NCI-H524 treated with DMSO at 0.1 percent for 48 hours (cell line): ENCODE results near the gene HIBADH.
A peak's percentile ranks its signal among the peaks of the same experiment; 100 is the strongest.

Experiments
- DNase-seq: peaks from one replicate; lab custom pipeline; 2025; lab: John Stamatoyannopoulos, UW

The HIBADH gene

GRCh38 chr7:27635728-27636127 is 27.0 kb downstream of the HIBADH start:
- DNase-seq = no peak

- no peak for DNase-seq
Observed at GRCh38 chr7:27634671-27635493, 27.8 kb downstream of the HIBADH start.

DNA sequence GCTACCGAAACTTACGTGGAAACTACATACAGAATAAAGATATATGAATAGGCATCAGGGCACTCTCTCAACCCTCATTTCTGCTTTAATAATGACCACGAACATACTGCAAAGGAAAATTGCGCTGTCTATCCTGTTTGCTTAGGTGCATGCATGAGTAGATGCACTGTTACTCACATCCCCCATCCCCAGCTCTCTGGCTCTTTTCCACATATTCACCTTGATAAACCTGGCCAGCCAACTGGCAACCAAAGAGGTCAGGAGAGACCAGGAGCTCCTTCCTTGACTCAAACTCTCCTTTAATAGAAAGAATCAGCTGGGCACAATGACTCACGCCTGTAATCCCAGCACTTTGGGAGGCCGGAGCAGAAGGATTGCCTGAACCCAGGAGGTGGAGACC is 29.6 kb downstream of the HIBADH start:
- DNase-seq = no peak

GRCh38 chr7:27631391-27631790 is 31.3 kb downstream of the HIBADH start:
- no peak for DNase-seq

- no peak for DNase-seq
Observed at GRCh38 chr7:27627146-27627545, 35.5 kb downstream of the HIBADH start.

DNA sequence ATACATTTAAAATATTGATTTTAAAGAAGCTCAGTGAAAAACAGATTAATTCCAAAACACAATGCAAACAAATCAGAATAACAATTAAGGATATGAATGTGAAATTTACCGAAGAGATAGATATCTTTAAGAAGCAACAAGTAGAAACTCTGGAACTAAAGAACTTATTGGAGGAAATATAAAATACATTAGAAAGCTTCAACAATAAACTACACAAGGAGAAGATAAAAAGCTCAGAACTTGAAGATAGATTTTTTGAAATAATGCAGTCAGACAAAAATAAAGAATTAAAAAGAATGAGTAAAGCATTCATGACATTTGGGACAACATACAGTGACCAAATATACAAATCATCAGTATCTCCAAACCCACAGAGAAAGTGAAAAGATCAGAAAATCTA is 43.2 kb downstream of the HIBADH start:
- no peak for DNase-seq

- DNase-seq = no peak
Observed at GRCh38 chr7:27617651-27618381, 44.9 kb downstream of the HIBADH start.

GRCh38 chr7:27616914-27617548 is 45.7 kb downstream of the HIBADH start:
- no peak for DNase-seq

- no peak for DNase-seq
Observed at GRCh38 chr7:27616186-27616491, 46.5 kb downstream of the HIBADH start.

DNA sequence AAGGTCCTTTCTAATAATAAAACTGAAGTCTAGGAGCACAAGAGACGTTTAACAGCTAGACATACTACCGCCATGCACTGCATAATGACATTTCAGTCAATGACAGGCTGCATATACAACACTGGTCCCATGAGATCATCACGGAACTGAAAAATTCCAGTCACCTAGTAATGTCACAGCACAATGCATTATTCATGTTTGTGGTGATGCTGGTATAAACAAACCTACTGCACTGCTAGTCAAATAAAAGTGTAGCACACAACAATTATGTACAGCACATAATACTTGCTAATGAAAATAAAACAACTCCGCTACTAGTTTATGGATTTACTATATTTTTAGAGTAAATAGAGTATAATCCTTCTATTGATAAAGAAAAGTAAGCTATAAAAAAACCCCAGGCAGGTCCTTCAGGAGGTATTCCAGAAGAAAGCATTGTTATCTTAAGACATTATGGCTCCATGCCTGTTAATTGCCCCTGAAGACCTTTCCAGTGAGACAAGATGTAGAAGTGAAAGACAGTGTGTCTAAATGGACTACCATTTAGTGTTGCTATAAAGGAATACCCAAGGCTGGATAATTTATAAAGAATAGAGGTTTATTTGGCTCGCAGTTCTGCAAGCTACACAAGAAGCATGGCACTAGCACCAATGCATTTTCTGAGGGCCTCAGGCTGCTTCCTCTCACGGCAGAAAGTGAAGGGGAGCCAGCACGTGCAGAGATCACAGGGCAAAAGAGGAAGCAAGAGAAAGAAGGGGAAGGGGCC is 47.1 kb downstream of the HIBADH start:
- DNase-seq = no peak

DNA sequence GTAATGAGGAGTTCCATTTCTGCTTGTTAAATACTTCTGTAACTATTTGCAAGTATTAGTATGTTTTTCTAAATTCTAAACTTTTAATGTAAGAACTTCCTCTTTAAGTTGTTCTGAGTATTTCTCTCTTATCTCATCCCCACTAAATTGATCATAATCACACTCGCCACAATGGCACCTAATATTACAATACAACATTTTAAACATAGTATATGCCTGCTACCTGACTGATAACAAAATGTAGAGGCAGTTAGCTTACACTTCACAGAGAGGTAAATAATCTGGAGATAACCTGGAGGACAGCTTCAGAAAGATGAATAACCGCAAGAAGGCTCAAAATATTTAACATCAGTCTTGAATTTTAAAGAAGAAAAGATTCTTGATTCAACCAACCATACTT is 48.6 kb downstream of the HIBADH start:
- no peak for DNase-seq

DNA sequence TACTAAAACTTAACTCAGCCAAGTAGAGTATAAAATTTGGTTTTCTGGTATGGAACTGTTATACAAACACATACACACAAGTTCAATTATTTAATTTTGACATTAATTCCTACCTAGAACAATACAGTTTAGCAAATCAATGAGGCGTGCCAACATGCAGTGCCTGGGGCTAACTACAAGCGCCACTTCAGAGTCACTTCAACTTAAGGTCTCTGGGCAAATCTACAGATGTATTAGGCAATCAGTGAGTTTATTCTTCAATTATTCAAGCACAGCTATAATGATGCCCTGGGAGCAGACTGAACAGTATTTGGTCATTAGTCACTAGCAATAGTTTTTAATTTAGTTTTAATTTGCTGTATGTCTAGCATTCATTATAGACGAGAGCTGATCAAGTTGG is 51.6 kb downstream of the HIBADH start:
- DNase-seq = no peak

DNA sequence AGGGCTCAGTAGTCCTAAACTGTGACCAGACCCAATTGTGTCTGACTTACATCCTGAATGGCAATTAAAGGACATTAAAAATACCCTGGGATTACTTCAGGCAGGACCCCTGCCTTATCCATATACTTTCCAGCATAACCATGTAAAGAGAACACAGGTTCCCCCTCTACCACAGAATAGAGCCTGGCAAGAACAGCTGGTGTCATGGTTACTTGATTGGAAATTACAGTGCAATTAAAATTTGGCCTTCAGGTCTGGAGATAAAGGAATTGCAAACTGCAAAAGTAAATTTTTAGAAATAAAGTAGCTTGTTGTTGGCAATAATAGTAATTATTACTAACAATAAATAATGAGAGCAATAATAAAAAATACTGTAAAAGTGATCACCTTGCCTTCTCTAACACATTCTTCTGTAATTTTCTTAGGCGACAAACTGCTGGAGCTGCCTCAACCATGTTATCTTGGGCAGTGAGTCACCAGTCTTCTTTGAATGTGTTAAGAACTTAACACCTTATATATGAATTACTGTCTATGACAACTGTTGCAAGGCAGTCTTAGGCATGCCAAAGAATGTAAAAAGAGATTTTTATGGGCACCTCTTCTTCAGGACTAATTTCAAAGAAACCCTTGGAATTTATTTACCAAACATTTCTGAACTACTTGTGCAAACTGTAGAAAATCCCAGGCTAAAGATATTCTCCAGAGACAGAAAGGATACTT is 53.7 kb downstream of the HIBADH start:
- DNase-seq = no peak

- DNase-seq = no peak
Observed at GRCh38 chr7:27607210-27607606, 55.5 kb downstream of the HIBADH start.

DNA sequence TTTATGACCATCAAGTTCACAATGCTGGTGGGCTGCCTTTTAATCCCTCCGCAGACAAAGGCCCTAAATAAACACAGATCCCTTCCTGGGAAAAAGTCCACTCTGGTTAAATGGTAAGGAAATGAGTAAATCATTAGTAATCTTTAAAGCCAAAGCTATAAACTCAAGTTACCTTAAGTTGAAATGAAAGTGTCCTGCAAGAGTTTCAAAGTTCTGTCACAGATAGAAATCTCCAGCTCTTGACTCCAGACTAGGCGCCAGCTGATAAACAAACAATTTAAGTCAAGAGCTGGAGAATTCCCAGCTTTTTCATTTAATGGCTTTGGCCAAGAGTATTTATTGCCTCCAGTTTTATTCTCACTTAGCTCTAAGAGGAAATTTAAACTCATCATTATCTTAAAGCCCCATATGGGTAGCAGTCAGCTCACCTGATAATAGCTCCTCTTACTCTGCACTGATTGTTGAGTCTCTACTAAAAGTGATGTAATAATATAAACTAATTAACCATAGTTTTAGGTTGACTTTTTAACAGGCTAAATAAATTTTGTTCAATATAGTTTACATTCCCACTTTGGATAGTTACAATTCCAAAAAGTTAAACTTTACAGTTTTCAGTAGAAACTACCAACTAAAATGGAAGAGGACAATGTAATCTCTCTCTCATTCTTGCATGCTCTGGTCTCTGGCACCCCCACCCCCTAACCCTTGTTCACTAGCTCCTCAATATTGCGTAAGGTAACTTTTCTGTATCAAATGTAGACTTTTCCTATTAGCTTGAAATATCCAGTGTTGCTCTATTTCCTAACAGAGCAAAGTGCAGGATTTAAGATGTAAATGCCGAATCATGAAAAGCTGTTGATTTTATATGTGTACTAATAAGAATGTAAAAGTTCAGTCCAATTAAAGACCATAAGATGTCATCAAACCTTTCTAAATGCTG is 56.1 kb downstream of the HIBADH start:
- DNase-seq = peak; percentile 6

GRCh38 chr7:27605689-27606269 is 56.9 kb downstream of the HIBADH start:
- DNase-seq = no peak

DNA sequence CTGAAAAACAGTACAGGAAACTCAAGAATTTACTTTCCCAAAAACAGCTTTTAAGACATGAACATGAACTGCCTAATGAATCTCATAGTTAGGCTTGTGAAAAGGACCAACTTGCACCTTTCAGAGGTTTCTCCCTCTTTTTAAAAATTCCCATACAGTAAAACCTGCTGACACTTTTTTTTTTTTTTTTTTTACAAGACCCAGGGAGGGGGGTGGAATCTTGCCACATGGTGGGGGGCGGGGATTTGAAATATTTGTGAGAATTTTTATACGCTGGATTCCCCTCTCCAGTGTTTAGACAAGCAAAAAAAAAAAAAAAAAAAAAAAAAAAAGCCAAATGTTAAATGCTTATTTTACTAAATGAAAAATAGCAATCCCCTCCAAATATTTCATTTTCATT is 57.4 kb downstream of the HIBADH start:
- no peak for DNase-seq

DNA sequence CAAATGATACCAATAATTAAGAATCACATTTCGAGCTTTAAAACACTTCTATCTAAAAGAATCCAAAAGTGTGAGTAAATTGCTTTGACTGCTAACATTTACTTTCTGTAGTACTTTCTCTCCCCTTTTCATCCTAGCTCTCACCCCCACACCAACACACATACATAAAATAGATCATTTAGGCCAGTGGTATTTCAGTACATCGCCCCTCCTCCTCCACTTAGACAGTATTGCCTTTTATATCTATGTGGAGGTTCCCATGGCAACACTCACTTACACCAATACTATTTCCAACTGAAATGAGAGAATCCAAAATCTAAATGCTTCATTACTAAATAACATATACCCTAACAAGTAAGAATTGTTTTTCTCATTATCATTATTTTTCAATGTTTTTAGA is 58.9 kb downstream of the HIBADH start:
- no peak for DNase-seq

- DNase-seq = no peak
Observed at GRCh38 chr7:27602766-27603165, 59.9 kb downstream of the HIBADH start.

GRCh38 chr7:27601217-27601616 is 61.5 kb downstream of the HIBADH start:
- no peak for DNase-seq
